GM21717 (cell line): ENCODE measurements around the gene INPPL1.

Experiments
- ATAC-seq: cut with Tn5 transposase; IDR thresholded peaks from one replicate; pipeline ENCODE4 v1.9.1; 2021; ENCODE audit warnings: mild to moderate bottlenecking, moderate library complexity; ENCODE audit not compliant: unreplicated experiment

INPPL1 gene

DNA sequence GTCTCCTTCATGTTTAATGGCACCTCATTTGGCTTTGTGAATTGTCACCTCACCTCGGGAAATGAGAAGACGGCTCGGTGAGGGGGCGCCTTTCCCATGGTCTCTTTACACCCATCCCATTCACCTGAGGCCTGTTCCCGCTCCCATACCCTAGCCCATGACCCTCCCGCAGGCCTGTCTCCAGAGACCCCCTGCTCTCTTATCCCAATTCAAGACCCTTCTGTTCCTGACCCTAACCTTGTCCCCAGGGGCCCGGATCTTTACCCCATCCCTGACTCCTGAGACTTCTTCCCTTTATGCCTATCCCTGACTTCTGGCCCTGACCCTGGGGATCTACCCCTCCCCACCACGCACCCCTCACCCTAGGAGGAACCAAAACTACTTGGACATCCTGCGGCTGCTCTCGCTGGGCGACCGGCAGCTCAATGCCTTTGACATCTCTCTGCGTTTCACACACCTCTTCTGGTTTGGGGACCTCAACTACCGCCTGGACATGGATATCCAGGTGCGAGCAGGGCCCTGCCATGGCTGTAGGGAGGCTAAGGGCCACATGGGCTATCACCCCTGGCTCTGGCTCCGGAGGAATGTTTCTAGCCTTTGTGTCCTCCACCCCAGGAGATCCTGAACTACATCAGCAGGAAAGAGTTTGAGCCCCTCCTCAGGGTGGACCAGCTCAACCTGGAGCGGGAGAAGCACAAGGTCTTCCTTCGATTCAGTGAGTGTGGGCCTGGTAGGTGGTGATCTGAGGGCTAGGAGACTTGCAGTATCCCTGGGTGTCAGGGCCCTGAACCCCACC lies 7.9 kb downstream of the INPPL1 start:
- ATAC-seq, result no peak

DNA sequence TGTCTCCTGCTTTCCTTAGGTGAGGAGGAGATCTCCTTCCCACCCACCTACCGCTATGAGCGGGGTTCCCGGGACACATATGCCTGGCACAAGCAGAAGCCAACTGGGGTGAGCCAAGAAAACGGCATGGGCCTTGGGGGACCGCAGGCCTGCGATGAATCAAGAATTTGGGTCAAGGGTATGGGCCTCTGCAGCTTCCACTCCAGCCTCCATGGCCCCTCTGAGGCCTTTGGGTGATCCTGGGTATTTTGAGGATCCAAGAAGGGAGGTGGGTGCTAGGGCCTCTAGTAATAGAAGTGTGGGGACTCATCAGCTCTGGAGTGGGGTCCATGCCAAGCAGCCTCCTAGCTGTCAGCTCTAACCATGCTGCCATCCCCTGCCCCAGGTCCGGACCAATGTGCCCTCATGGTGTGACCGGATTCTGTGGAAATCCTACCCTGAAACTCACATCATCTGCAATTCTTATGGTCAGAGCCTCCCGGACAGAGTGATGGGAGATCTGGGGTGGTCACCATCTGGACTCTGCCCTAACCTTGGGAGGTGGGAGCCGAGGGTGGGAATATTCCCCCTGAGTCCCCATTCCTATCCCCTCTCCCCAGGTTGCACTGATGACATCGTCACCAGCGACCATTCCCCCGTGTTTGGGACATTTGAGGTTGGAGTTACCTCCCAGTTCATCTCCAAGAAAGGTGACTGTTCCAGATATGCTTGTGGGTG lies 8.6 kb downstream of the INPPL1 start:
- ATAC-seq, result no peak

DNA sequence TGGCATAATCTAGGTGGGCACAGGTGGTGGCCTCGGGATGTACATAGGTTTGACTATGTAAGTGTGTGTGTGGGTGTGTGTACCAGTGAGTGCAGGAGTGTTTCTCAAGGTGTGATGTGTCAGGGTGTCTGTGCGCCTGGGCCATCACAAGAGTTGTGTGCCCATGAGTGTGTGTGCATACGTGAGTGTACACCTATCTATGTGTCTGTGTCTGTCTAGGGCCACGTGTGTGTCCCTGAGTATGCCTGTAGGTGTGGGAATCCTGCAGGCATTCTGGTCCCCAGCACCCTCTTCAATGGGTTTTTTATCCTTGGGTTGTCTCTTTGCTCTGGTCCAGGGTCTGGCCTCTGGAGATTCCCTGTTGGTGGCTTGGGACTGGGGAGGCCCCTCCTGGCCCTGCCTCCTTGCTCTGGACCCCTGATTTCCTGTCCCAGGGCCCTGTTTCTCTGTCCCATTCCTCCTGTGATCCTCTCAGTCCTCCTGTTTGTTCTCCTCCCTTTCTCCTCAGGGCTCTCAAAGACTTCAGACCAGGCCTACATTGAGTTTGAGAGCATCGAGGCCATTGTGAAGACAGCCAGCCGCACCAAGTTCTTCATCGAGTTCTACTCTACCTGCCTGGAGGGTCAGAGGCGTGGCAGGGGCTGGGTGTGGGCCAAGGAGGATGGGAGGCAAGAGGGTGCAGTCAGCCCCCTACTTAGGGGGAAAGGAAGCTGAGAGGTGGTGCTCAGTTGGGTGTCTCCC lies 9.4 kb downstream of the INPPL1 start:
- ATAC-seq, result no peak

DNA sequence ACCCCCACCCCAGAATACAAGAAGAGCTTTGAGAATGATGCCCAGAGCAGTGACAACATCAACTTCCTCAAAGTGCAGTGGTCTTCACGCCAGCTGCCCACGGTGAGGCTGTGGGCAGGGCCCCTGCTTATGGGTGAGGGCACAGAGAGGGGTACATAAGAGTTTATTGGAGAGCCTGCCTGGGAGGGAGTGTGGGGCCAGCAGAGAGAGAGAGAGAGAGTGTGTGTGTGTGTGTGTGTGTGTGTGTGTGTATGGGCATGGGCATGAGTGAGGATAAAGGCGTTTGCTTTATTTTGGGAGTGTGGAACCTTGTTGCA lies 9.9 kb downstream of the INPPL1 start:
- no peak for ATAC-seq

DNA sequence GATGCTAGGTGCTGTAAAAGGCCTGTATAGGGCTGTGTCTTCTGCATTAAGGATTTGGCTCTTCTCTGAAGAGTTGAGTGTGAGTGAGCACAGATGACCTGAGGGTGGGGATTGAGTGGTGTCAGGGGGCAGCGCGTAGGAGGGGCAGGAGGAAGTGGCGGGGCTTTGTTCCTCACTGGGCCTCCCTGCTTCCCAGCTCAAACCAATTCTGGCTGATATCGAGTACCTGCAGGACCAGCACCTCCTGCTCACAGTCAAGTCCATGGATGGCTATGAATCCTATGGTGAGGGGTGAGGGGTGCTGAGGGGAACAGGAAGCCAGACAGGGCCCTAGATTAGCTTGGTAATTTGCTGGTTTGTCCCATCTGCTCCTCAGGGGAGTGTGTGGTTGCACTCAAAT lies 10.4 kb downstream of the INPPL1 start:
- ATAC-seq, result no peak

DNA sequence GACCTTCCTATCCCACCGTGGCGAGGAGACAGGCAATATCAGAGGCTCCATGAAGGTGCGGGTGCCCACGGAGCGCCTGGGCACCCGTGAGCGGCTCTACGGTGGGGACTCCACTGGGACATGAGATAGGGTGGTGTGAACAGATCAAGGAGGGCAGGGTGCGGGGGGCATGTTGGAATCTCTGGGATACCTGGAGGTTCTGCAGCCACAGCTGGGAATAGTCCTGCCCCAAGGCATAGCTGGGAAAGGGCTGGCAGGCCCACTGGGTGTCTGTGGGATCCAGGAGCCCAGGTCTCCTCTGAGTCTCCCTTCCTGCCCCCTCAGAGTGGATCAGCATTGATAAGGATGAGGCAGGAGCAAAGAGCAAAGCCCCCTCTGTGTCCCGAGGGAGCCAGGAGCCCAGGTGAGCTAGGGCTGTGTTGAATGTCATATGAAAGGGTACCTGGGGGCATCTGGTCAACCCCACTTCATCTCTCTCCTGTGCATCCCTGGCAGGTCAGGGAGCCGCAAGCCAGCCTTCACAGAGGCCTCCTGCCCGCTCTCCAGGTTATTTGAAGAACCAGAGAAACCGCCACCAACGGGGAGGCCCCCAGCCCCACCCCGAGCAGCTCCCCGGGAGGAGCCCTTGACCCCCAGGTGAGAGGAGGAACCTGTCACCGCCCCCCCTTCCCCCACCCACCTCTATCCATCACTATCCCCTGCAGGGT lies 10.9 kb downstream of the INPPL1 start:
- no peak for ATAC-seq

DNA sequence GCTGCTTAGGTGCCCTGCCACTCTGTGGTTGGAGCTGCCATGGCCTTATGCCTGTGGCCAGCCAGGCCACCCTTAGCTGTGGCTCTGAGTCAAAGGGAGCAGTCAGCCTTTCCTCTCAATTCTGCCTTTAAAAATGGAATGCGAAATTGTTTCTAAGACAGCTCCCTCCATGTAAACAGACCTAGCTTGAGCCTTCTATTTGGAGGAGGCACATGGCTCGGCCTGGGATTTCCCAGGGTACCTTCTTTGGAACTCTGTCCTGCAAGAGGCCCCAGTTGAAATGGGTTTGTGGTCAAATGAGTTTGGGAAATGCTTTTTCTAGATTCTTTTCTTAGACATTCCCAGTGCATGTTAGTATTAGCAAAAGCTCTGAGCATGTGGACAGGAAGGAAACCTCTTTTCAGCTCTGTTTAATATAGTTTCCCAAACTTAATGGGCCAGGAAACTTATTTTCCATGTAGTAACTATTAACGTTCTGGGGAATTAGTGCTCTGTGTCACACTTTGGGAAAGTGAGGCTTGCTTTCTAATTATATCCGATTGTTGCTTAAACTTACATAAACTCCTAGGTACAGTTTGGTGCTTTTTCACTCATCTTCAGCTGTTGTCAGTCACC lies 11.6 kb downstream of the INPPL1 start:
- ATAC-seq, result no peak

DNA sequence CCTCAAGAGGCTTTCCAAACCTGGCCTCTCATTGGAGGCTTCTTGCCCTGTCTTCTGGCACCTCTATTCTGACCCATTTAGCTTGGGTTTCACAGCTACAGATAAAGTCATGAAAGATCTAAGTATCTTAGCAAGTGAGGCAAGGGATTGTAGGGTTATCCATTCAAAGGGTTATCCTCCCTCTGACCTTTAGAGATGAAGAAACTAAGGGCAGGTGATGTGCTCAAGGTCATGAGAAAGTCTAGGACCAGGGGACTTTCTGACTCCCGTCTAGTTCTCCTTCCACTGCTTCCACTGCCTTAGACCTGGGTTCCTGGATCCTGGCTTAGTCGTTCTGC lies 12.2 kb downstream of the INPPL1 start:
- no peak for ATAC-seq

DNA sequence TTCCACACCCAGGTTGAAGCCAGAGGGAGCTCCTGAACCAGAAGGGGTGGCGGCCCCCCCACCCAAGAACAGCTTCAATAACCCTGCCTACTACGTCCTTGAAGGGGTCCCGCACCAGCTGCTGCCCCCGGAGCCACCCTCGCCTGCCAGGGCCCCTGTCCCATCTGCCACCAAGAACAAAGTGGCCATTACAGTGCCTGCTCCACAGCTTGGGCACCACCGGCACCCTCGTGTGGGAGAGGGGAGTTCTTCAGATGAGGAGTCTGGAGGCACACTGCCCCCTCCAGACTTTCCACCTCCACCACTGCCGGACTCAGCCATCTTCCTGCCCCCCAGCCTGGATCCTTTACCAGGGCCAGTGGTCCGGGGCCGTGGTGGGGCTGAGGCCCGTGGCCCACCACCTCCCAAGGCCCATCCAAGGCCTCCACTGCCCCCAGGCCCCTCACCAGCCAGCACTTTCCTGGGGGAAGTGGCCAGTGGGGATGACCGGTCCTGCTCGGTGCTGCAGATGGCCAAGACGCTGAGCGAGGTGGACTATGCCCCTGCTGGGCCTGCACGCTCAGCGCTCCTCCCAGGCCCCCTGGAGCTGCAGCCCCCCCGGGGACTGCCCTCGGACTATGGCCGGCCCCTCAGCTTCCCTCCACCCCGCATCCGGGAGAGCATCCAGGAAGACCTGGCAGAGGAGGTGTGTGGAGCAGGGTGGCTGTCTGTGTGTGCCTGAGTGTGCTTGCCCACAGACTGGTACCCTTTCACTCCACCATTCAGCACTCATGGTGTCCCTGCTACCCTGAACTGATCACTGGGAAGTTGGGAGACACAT lies 12.8 kb downstream of the INPPL1 start:
- ATAC-seq, result no peak

DNA sequence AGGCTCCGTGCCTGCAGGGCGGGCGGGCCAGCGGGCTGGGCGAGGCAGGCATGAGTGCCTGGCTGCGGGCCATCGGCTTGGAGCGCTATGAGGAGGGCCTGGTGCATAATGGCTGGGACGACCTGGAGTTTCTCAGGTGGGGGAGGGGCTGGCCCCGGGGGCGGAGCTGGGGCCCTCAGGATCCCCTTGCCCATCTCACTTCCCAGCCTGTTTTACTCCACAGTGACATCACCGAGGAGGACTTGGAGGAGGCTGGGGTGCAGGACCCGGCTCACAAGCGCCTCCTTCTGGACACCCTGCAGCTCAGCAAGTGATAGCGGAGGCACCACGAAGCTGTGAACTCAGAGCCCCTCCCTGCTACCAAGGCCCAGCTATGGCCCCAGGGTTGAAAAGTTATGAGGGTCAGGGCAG lies 13.5 kb downstream of the INPPL1 start:
- no peak for ATAC-seq

DNA sequence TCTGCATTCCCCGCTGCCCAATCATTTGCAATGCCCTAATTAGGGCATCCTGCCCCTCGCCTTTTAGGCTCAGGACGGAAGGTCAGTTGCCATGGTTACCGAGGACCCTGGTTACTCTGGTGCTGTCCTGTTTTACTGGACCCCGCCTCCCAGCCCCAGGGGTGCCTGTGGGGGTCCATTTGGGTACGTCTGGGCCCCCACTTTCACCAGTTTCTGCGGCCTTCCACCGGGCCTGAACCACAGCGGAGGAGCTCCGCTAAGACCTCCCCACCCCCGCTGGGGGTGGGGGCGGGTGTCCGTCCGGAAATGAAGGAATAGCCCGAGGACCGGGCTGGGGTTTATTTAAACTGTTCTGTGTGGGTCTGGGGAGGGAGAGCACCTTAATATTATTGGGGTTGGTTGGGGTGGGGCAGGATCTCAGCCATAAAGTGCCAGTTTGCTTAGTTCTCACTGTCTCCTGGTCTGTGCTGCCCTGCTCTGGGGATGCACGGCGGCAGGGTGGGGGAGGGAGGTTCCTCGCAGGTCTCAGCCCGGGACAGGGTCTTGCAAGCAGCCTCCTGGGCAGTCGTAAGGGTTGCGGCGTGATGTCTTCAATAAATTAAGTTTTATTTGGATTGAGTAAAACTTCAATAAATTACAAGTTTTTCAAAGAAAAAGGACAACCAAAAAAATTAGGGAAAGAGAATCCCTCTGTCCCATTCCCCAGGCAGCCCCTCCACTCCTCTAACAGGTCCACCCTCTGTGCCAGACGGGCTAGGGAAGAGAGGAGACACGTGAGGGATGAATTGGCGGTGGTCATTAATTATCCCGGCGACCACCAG lies 14.1 kb downstream of the INPPL1 start:
- ATAC-seq, result no peak

DNA sequence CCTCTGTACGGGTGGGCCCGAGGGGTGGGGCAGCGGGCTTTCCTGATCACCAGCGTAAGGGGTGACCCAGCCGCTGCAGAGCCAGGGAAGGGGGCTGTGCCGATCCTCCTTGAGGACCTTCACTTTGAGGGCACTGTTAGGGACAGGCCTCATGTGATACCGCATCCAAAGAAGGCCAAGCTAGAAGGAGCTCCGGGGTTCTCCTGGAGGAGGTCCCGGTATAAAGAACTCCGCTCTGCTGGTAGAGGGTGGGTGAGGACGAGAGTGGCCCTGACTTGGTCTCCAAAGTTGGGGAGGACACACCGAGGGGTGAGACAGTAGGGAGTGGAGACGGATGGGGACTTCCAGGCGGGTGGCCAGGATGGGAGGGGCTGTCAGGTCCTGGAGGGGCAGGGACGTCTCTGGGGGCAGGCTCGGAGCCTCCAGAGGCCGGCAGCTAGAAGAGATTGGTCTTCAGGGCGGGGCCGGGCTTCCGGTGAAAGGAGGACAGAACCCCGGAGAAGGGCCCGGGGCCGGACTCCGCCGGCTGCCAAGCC lies 14.8 kb downstream of the INPPL1 start:
- ATAC-seq, result no peak

DNA sequence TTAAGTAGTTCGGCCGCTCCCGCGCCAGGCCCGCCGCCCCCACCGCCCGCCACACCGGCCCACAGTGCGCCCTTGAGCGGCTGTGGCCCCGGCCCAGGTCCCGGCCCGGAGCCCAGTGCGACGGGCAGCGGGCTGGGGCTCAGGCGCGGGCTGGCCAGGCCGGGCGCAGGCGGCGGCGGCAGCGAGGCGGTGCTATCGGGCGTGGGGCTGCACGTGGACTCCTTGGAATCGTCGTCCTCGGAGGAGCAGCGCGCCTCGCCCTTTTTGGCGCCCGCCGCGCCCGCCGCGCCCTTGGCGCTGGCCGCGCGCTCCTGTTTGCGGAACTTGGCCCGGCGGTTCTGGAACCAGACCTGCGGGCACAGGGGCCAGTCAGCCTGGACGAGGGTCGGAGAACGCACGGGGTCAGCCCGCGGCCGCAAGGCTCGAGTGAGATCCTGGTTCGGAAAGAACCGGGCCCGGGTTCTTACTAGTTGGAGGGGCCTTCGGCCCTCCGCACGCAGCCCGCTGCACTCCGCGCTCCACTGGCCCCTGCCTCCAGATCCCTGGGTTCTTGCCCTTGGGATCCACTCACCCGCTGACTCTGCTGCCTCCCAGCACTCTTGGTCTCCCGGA lies 15.4 kb downstream of the INPPL1 start:
- no peak for ATAC-seq

DNA sequence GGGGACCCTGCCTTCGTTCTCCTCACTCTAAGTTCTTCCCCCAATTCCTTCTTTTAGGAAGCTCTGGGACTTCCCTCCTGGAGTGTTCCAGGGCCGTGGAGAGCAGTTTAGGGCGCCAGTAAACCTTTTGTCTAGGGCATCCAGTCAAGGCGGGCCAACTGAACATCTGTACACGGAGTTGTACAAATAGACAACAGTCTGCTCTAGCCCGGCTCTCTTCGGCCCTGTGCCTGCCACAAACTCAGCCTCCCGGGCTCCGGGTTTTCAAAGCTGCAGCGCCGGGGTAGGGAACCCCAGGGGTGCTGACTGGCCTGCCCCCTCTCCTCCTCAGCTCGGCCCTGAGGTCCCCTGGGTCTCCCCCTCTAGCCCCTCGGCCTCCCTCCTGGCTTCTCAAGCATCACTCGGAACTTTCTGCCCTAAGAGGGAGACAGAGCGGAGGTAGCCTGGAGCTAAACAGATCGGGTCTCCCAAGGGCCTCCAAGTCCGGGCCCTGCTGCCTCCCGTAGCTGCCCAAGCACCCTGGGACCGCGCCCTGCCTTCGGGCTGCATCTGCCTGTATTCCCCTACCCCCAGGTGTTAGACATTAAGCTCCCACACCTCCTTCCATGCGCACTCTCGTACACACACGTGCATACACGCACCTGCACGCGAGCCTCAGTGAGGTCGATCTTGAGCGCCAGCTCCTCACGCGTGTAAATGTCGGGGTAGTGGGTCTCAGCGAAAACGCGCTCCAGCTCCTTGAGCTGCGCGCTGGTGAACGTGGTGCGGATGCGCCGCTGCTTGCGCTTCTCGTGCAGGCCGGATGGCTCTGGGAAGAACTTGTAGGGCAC lies 16.1 kb downstream of the INPPL1 start:
- ATAC-seq, result no peak

DNA sequence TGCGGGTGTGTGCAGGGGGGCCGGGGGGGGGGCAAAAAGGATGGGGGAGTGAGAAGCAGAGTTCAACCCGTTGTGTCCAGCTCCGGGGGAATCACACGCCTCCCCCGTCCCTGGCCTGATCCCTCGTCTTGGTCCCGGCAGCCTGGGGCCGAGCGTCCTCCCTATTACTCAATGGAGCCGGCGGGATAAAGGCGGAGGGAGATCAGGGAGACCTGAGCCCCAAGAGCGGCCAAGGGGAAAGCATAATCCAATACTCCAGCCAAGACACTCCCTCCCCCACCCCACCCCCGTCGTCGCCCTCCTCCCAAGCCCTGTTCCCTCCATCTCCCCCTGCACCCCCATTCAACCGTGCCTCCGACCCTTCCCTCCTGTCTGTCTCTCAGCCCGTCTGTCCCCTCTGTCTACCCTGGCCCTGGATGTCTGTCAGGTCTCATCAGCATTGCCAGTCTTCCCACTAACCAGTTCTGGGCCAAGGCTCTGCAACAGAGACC lies 16.8 kb downstream of the INPPL1 start:
- ATAC-seq, result no peak

DNA sequence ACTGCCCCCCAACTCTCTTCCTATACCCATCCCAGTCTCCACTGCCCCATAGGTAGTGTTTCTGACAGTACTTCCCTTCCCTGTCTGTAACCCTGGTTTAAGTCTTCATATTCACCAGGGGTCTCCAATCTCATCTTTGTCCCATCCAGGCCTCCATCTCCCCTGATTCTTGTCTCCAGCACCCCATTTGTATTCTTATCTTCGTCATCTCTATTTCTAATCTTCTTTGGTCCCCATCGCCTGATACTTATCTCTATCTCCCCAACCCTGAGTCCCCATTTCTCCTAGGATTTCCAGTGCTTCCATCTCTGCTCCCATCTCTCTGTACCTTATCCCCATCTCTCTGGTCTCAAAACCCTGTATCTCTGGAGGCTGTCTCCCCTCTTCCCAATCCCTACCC lies 17.6 kb downstream of the INPPL1 start:
- no peak for ATAC-seq

DNA sequence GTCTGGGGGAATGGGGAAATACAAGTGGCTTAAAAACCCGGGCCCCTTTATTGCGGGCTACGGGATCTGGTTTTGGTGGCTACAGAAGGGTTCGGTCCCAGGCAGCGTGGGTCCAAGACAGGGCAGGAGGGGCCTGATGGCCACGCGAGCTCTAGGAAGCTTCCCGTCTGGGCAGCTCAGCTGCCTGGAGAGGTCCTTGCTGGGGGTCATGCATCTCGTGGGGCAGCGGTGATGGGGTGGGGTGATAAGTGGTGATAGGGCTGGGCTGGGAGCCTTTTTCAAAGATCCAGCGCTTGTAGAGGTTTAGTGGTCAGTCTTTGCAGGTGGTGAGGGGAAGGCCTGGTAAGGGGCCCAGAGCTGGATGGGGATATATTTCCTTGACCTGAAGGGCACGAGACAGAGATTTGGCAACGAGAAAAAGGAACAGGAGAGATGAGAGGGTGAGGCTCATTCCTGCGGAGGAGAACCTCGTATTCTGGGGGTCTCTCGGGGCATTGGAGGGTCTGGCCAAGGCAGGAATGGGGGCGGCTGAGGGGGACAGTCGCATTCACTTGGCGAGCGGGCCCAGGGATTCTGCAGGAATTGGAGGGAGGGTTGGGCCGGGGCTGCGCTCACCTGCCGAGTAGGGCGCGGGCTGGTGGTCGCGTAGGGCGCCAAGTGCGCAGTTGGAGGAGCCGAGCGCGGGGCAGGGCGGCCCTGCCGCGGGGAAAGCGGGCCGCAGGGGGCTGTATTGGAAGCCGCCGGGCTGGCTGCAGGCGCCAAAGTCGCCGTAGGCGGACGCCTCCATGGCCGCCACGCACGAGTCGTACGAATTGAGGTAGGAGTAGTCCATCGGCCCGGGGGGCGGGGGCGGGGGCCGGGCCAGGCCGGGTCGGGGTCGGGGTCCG lies 18.8 kb downstream of the INPPL1 start:
- ATAC-seq, result no peak
